Activated T-cell treated with anti-CD3 and anti-CD28 coated beads for 48 hours (primary cell): Measurements from ENCODE around the gene HDAC4.
"Not testable (repeated sequence)": the region's sequence is repeated elsewhere in the genome, so short reads cannot be mapped to it uniquely, and the experiment has no call there.

Experiments used
- DNase-seq: peaks from one replicate; pipeline ENCODE4 v3.0.0-alpha.2; 2020; ENCODE audit warnings: low read depth

HDAC4 gene

GRCh38 chr2:239043326-239043725 is 357.5 kb downstream of the HDAC4 start:
- no peak for DNase-seq

- no peak for DNase-seq
Measured at GRCh38 chr2:239042551-239043320, 358.1 kb downstream of the HDAC4 start.

GRCh38 chr2:239042046-239042445 is 358.8 kb downstream of the HDAC4 start:
- DNase-seq = no peak

GRCh38 chr2:239041062-239041461 is 359.8 kb downstream of the HDAC4 start:
- no peak for DNase-seq

GRCh38 chr2:239040152-239040761 is 360.6 kb downstream of the HDAC4 start:
- no peak for DNase-seq

- DNase-seq = no peak
Measured at GRCh38 chr2:239039479-239039861, 361.4 kb downstream of the HDAC4 start.

- no peak for DNase-seq
Measured at GRCh38 chr2:239038773-239039478, 361.9 kb downstream of the HDAC4 start.

GRCh38 chr2:239038284-239038683 is 362.5 kb downstream of the HDAC4 start:
- not testable (repeated sequence) for DNase-seq

- no peak for DNase-seq
Measured at GRCh38 chr2:239037559-239037910, 363.3 kb downstream of the HDAC4 start.

GRCh38 chr2:239036819-239037558 is 363.8 kb downstream of the HDAC4 start:
- DNase-seq = no peak

- DNase-seq = no peak
Measured at GRCh38 chr2:239035997-239036731, 364.7 kb downstream of the HDAC4 start.

GRCh38 chr2:239035361-239035814 is 365.4 kb downstream of the HDAC4 start:
- peak; percentile 57 for DNase-seq

GRCh38 chr2:239034561-239035341 is 366.1 kb downstream of the HDAC4 start:
- no peak for DNase-seq

- no peak for DNase-seq
Measured at GRCh38 chr2:239033801-239034560, 366.8 kb downstream of the HDAC4 start.

GRCh38 chr2:239029958-239030357 is 370.9 kb downstream of the HDAC4 start:
- no peak for DNase-seq

- no peak for DNase-seq
Measured at GRCh38 chr2:239028253-239028619, 372.6 kb downstream of the HDAC4 start.

GRCh38 chr2:239027391-239028252 is 373.2 kb downstream of the HDAC4 start:
- no peak for DNase-seq

- DNase-seq = no peak
Measured at GRCh38 chr2:239026711-239027361, 374.0 kb downstream of the HDAC4 start.
